ENCODE measurements around the gene TRPC4. TPM values are rescaled to one million over a fixed set of nuclear protein-coding genes. Genes with fewer than 3 reads are reported as not detected.

TRPC4 gene
- total and polyA plus RNA-seq, 2 donors (not counting 3 experiments of a cell fraction or from before 2014, with no cell fraction given): 0.04 to 0.64 TPM

DNA sequence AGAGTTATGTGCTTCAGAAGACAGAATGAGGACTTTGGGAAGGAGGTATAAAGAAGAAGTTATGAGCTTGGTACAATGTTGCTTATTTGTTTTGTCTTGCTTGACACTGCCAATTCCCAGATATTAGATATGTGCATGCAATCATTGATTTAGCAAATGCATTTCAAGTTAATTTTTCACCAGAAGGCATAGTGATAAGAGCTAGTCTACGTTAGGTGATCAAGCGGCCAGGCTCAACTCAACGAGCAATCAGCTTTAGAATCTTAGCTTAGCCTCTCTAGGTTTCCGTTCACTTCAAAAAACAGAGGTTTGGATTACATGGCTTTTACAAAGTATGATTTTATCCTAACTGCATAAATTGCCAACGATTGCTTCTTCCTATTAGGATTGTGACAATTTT lies 189.4 kb downstream of the TRPC4 start:
- peaks cover 21% of the 10 kb centered on the region for H3K4me1 ChIP-seq (ENCODE audit: control insufficient read depth, extremely low read depth, insufficient read depth, low read length)
- H3K9me1 ChIP-seq (replicated peaks; ENCODE audit: control insufficient read depth, extremely low read depth, insufficient read depth, low read length): no peaks in the 10 kb centered on the region
- no peak for TF ChIP-seq MYC (IDR thresholded peaks at IDR 0.05; ENCODE audit: low read depth, low read length)
- TF ChIP-seq, protein P1, sequence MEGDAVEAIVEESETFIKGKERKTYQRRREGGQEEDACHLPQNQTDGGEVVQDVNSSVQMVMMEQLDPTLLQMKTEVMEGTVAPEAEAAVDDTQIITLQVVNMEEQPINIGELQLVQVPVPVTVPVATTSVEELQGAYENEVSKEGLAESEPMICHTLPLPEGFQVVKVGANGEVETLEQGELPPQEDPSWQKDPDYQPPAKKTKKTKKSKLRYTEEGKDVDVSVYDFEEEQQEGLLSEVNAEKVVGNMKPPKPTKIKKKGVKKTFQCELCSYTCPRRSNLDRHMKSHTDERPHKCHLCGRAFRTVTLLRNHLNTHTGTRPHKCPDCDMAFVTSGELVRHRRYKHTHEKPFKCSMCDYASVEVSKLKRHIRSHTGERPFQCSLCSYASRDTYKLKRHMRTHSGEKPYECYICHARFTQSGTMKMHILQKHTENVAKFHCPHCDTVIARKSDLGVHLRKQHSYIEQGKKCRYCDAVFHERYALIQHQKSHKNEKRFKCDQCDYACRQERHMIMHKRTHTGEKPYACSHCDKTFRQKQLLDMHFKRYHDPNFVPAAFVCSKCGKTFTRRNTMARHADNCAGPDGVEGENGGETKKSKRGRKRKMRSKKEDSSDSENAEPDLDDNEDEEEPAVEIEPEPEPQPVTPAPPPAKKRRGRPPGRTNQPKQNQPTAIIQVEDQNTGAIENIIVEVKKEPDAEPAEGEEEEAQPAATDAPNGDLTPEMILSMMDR (IDR thresholded peaks at IDR 0.05; ENCODE audit: extremely low read depth in 1 of 2, insufficient read depth in 1 of 2, low read depth in 1 of 2, low read length in 2 of 2): no peak
- no peak for TF ChIP-seq POLR2AphosphoS5 (IDR thresholded peaks at IDR 0.05; ENCODE audit: insufficient read depth, low read depth, low read length)
- no peak for TF ChIP-seq EZH2 (IDR thresholded peaks at IDR 0.05; ENCODE audit: borderline replicate concordance, low read depth, low read length, severe bottlenecking)
- no peak for TF ChIP-seq MAX (IDR thresholded peaks at IDR 0.05; ENCODE audit: insufficient read depth, insufficient read length)
- TF ChIP-seq FOS (IDR thresholded peaks at IDR 0.05; ENCODE audit: borderline replicate concordance, insufficient read depth, low read length): no peak
- TF ChIP-seq POLR2A (IDR thresholded peaks at IDR 0.05; ENCODE audit: low read depth, low read length): no peak
- TF ChIP-seq JUN (IDR thresholded peaks at IDR 0.05; ENCODE audit: borderline replicate concordance, insufficient read depth, insufficient read length, low read depth): no peak
- TF ChIP-seq GATA2 (IDR thresholded peaks at IDR 0.05; ENCODE audit: insufficient read depth, insufficient read length, low read depth, low read length): no peak
- BruUV-seq (replicated peaks): no TSS peak
- no peak overlapping the region for H3K27ac ChIP-seq (ENCODE audit: insufficient read depth, low read depth, low read length)
- H3K4me3 ChIP-seq (replicated peaks in 1 of 3; ENCODE audit: insufficient read depth in 1 of 3, low read depth in 1 of 3, low read length in 3 of 3): no peak overlapping the region
- FAIRE-seq: no peak
- intact Hi-C loops (cut with micrococcal nuclease) (loop anchor here (5.0 kb wide), 2 partner anchors 33 to 67 kb away; no protein-coding TSS in a partner anchor), dilution Hi-C loops (cut with MboI; ENCODE audit: extremely low pct_ligation_motif_present, low sequenced_read_pairs) (no loop called here)
- no peak overlapping the region for H2AFZ ChIP-seq (ENCODE audit: low read depth, low read length)
- no peaks in the 10 kb centered on the region for H3K27me3 ChIP-seq (ENCODE audit: control insufficient read depth in 2 of 2, insufficient read depth in 2 of 2, low read length in 2 of 2)
- no peak overlapping the region for H3K4me2 ChIP-seq (ENCODE audit: insufficient read depth, low read length)
- no peaks in the 10 kb centered on the region for H3K79me2 ChIP-seq (ENCODE audit: control insufficient read depth, insufficient read depth, low read length)
- no peak for DNase-seq (ENCODE audit: low read depth, low spot score)
- CTCF ChIA-PET: interaction anchor here (0.7 to 2.7 kb wide), 3 partner anchors 9 to 23 kb away, joined by 3 to 10 read pairs (median 3); no protein-coding TSS in a partner anchor
- H3K9ac ChIP-seq (replicated peaks; ENCODE audit: extremely low read depth, insufficient read depth, low read length): no peak overlapping the region
- H3K36me3 ChIP-seq (ENCODE audit: control insufficient read depth in 2 of 2, extremely low read depth in 1 of 2, insufficient read depth in 2 of 2, low read length in 2 of 2): no peaks in the 10 kb centered on the region
- POLR2A ChIA-PET: no interaction called here
- no peaks in the 10 kb centered on the region for H4K20me1 ChIP-seq (replicated peaks; ENCODE audit: control insufficient read depth, extremely low read depth, insufficient read depth, low read length)
- H3K9me3 ChIP-seq (replicated peaks; ENCODE audit: control insufficient read depth, insufficient read depth, low read length): no peaks in the 10 kb centered on the region

All from endothelial cell of umbilical vein (primary cell).